Gastroesophageal sphincter (tissue), 3 donors: ENCODE measurements around the gene FRMD4B.

Experiments used
- CTCF ChIP-seq, 4 experiments: fragments of 200-600 bp in 2 of 4; fragments of 450-650 bp in 2 of 4; sonication (generic) in 1 of 4; IDR thresholded peaks; one replicate each; pipeline ENCODE4 v1.5.1; 2017 to 2019; ENCODE audit warnings: antibody characterized with exemption in 4 of 4, mild to moderate bottlenecking in 2 of 4, moderate library complexity in 2 of 4
- POLR2AphosphoS5 ChIP-seq: sonication (generic); formaldehyde crosslinking; IDR thresholded peaks from one replicate; pipeline ENCODE4 v1.6.1; 2017; ENCODE audit warnings: antibody characterized with exemption

GRCh38 chr3:69252141-69252540 is 133.7 kb downstream of the FRMD4B start:
- TF ChIP-seq CTCF (IDR thresholded peaks at IDR 0.05) (no peak), POLR2AphosphoS5 (no peak)
